ENCODE results near the gene DGKG. TPM values are rescaled to one million over a fixed set of nuclear protein-coding genes. Genes with fewer than 3 reads are reported as not detected.
A peak's percentile ranks its signal among the peaks of the same experiment; 100 is the strongest.

The DGKG gene
- total RNA-seq, result 1 to 10 TPM in 1 of 3 donors, under 1 TPM in 2; 0.25 to 1.6 (median 0.63) TPM
- total RNA-seq (2013), result 7.4 TPM

DNA sequence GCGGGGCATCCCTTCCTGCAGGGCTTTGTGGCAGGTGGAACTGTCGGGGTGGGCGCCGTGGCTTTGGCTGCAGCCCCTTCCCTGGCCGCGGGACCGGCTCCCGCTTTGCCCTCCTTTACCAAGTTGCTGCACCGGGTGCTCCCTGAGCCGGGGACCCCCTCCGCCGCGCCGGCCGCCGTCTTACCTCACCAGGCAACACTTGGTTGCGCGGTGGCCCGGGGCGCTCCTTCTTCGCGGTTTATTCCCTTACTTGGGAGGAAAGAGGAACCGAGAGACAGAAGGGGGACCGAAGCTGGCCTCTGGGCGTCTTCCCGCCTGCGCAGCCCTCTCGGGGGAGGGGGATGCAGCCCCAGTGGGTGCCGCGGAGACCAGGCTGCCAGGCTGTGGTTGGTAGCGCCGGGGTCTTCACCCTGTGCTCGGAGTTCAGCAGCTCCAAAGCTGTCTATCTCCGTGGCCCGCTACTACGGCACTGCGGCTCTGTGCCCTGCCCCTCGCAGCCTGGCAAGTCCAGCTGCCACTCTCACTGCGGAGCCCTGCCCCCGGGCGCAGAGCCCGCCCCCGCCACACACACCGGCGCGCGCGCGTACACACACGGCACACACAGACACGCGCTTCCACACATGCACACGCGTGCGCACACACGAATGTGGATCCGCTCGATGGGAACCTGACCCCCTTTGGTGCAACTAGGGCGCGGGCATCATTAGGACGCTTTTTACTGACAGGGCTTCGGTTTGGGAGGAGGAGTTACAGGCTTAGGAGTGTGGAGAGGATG is at the start of gene DGKG:
TSS of gene DGKG (minus strand) at position 473 of the 775 bp plus-strand sequence. CDS start 41,775 bp downstream, outside the sequence.
- Mint-ChIP-seq H3K4me1 (peaks cover 0 to 5% of the 10 kb centered on the region in 2 donors), H3K36me3 (no peaks in the 10 kb centered on the region), H3K4me3 (no peak within 1 kb of the TSS), H3K27me3 (ENCODE audit: low read depth in 2 of 2) (peaks cover 36 to 61% of the 10 kb centered on the region in 2 donors), H3K27ac (no peak within 1 kb of the TSS), H3K9me3 (no peaks in the 10 kb centered on the region)
- DNase-seq (peak; percentile 10 to 17), ATAC-seq (peak; percentile 49 to 65 (median 59))
- Histone ChIP-seq H3K9me3 (ENCODE audit: control insufficient read depth, insufficient read depth, low read length) (no peaks in the 10 kb centered on the region), H3K36me3 (ENCODE audit: control insufficient read depth, insufficient read depth, low read length) (no peaks in the 10 kb centered on the region), H3K4me1 (ENCODE audit: control insufficient read depth, insufficient read depth, low read length) (peaks cover 16% of the 10 kb centered on the region), H3K27ac (ENCODE audit: low read length) (no peak within 1 kb of the TSS), H3K27me3 (ENCODE audit: control insufficient read depth, insufficient read depth, low read length) (peaks cover 16% of the 10 kb centered on the region), H3K4me3 (ENCODE audit: low read length) (peak within 1 kb of the TSS; percentile 42)
- TF ChIP-seq, protein P1, sequence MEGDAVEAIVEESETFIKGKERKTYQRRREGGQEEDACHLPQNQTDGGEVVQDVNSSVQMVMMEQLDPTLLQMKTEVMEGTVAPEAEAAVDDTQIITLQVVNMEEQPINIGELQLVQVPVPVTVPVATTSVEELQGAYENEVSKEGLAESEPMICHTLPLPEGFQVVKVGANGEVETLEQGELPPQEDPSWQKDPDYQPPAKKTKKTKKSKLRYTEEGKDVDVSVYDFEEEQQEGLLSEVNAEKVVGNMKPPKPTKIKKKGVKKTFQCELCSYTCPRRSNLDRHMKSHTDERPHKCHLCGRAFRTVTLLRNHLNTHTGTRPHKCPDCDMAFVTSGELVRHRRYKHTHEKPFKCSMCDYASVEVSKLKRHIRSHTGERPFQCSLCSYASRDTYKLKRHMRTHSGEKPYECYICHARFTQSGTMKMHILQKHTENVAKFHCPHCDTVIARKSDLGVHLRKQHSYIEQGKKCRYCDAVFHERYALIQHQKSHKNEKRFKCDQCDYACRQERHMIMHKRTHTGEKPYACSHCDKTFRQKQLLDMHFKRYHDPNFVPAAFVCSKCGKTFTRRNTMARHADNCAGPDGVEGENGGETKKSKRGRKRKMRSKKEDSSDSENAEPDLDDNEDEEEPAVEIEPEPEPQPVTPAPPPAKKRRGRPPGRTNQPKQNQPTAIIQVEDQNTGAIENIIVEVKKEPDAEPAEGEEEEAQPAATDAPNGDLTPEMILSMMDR (IDR thresholded peaks at IDR 0.05), result no peak
- intact Hi-C loops (cut with micrococcal nuclease), result no loop called here
- 1% methylated on average over 62 of the region's 62 CpGs for WGBS (ENCODE audit: insufficient coverage)

DNA sequence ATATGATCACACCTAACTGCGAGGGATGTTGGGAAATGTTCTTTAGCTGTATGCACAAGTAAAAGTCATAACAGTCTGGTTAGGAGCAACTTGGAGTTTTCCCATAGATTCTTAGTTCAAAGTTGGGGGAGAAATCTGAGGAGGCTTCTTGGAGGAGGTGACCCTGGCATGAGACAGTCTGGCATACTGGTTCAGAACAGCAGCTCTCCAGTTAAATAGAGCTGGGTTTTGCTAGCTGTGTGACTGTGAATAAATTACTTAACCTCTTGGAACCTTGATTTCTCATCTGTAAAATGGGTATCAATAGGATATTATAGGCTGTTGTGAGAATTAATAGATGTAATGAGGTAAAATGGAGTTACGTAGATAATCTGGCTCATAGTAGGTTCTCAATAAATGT is 49.1 kb upstream of the DGKG start:
- Histone ChIP-seq H3K36me3 (ENCODE audit: control insufficient read depth, insufficient read depth, low read length) (no peaks in the 10 kb centered on the region), H3K27me3 (ENCODE audit: control insufficient read depth, insufficient read depth, low read length) (no peaks in the 10 kb centered on the region), H3K4me3 (ENCODE audit: low read length) (no peak overlapping the region), H3K9me3 (ENCODE audit: control insufficient read depth, insufficient read depth, low read length) (no peaks in the 10 kb centered on the region), H3K27ac (ENCODE audit: low read length) (no peak overlapping the region), H3K4me1 (ENCODE audit: control insufficient read depth, insufficient read depth, low read length) (peaks cover 9% of the 10 kb centered on the region)
- TF ChIP-seq, protein P1 (IDR thresholded peaks at IDR 0.05), result no peak
- intact Hi-C loops (cut with micrococcal nuclease), result no loop called here
- Mint-ChIP-seq H3K4me3 (no peak overlapping the region), H3K36me3 (no peaks in the 10 kb centered on the region), H3K9me3 (no peaks in the 10 kb centered on the region), H3K27me3 (ENCODE audit: low read depth in 2 of 2) (peaks cover 22 to 35% of the 10 kb centered on the region in 2 donors), H3K27ac (no peak overlapping the region), H3K4me1 (peaks cover 6 to 14% of the 10 kb centered on the region in 2 donors)
- WGBS (ENCODE audit: insufficient coverage), result 100% methylated on average over 2 of the region's 2 CpGs
- no peak for ATAC-seq
- DNase-seq, result no peak

DNA sequence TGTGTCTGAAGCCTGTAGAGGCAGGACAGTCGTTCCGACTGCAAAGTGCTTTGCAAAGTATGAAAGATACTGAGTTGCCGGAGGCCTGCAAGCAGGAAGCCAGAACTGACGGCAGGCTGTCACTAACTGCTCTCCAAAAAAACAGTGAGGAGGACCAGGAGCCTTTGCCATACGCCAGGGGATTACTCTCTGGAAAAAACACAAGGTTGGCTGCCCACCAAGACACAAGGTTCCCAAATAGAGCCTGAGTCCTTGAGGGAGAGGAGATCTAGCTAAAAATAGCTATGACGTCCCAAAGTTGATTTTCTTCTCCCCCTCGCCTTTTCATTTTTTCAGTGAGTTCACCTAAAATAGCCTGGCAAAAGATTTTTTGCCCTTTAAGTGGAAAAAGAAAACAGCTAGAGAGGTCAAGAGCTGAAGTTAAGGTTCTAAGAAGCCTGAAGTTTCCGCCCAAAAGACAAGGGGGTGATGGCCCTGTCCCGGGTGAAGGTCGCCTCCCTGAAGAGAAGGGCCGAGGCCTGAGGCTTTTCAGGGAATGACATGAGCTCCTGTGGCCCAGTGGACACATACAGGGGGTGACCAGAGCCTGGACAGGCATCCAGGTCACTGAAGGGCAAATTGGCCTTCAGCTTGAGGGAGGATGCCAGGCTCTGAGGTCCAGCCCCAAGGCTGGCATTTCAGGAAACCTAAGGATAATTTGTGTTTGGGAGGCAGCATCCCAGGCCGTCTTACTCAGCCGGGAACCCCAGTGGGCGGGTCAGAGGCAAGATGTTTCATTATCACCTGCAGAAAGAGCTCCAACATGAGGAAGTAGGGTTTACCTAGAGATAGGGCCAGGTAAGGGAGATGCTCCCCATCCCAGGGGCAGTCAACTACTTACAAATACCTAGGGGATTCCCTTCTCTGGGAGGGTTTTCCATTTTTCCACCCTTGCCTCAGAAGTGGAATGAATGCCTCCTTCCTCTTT is 44.9 kb upstream of the DGKG start:
- Histone ChIP-seq H3K4me3 (ENCODE audit: low read length) (no peak overlapping the region), H3K9me3 (ENCODE audit: control insufficient read depth, insufficient read depth, low read length) (no peaks in the 10 kb centered on the region), H3K4me1 (ENCODE audit: control insufficient read depth, insufficient read depth, low read length) (no peaks in the 10 kb centered on the region), H3K36me3 (ENCODE audit: control insufficient read depth, insufficient read depth, low read length) (no peaks in the 10 kb centered on the region), H3K27ac (ENCODE audit: low read length) (no peak overlapping the region), H3K27me3 (ENCODE audit: control insufficient read depth, insufficient read depth, low read length) (no peaks in the 10 kb centered on the region)
- WGBS (ENCODE audit: insufficient coverage), result 93% methylated on average over 14 of the region's 14 CpGs
- Mint-ChIP-seq H3K36me3 (no peaks in the 10 kb centered on the region), H3K27ac (no peak overlapping the region), H3K9me3 (no peaks in the 10 kb centered on the region), H3K27me3 (ENCODE audit: low read depth in 2 of 2) (peaks cover 10 to 12% of the 10 kb centered on the region in 2 donors), H3K4me1 (no peaks in the 10 kb centered on the region), H3K4me3 (no peak overlapping the region)
- DNase-seq (no peak), ATAC-seq (no peak)
- intact Hi-C loops (cut with micrococcal nuclease), result no loop called here
- TF ChIP-seq, protein P1 (IDR thresholded peaks at IDR 0.05), result no peak
